Dendritic cell treated with granulocyte-macrophage colony-stimulating factor and Interleukin-4, amounts not matched to agents 40 ng/mL and 50 ng/mL, for 4 days (primary cell): Measurements from ENCODE around the gene LMCD1.

Source experiments
- H3K27ac Mint-ChIP-seq: one replicate; pipeline ENCODE4 v1.8.0; 2022; ENCODE audit warnings: mild to moderate bottlenecking, mixed read lengths
- H3K27me3 Mint-ChIP-seq: one replicate; pipeline ENCODE4 v1.8.0; 2022; ENCODE audit warnings: mild to moderate bottlenecking, mixed read lengths
- H3K36me3 Mint-ChIP-seq: one replicate; pipeline ENCODE4 v1.8.0; 2022; ENCODE audit warnings: low read depth, mixed read lengths
- H3K4me1 Mint-ChIP-seq: one replicate; pipeline ENCODE4 v1.8.0; 2022; ENCODE audit warnings: low read depth, mixed read lengths
- H3K4me3 Mint-ChIP-seq: one replicate; pipeline ENCODE4 v1.8.0; 2022; ENCODE audit warnings: mild to moderate bottlenecking, moderate library complexity, mixed read lengths
- H3K9me3 Mint-ChIP-seq: one replicate; pipeline ENCODE4 v1.8.0; 2022; ENCODE audit warnings: mixed read lengths
- intact Hi-C: fragments of 100-400 bp; cut with micrococcal nuclease; formaldehyde crosslinking; loops from one replicate; pipeline ENCODE4 v1.15.0; 2022

The LMCD1 gene

DNA sequence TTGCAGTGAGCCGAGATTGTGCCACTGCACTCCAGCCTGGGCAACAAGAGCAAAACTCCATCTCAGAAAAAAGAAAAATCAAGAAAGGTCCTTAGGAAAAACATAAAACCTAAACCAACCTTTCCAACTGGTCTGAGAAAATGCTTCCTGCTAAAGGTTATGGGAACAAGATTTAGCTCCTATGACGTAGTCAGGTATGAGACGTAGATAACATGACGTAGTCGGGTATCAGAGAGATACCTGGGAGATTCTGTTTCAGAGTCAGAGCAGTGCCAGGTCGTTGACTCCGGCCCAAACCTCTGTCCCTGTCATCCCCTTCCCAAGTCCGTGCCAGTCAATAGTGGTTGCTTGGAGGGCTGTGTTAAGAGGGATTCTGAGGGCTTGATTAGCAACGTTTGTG, 39.9 kb downstream of the LMCD1 start:
- H3K4me1 Mint-ChIP-seq, result peaks cover 5% of the 10 kb centered on the region
- no peak overlapping the region for H3K4me3 Mint-ChIP-seq
- intact Hi-C loops, result no loop called here
- peaks cover 3% of the 10 kb centered on the region for H3K27me3 Mint-ChIP-seq
- peaks cover 6% of the 10 kb centered on the region for H3K36me3 Mint-ChIP-seq
- no peaks in the 10 kb centered on the region for H3K9me3 Mint-ChIP-seq
- H3K27ac Mint-ChIP-seq, result no peak overlapping the region

DNA sequence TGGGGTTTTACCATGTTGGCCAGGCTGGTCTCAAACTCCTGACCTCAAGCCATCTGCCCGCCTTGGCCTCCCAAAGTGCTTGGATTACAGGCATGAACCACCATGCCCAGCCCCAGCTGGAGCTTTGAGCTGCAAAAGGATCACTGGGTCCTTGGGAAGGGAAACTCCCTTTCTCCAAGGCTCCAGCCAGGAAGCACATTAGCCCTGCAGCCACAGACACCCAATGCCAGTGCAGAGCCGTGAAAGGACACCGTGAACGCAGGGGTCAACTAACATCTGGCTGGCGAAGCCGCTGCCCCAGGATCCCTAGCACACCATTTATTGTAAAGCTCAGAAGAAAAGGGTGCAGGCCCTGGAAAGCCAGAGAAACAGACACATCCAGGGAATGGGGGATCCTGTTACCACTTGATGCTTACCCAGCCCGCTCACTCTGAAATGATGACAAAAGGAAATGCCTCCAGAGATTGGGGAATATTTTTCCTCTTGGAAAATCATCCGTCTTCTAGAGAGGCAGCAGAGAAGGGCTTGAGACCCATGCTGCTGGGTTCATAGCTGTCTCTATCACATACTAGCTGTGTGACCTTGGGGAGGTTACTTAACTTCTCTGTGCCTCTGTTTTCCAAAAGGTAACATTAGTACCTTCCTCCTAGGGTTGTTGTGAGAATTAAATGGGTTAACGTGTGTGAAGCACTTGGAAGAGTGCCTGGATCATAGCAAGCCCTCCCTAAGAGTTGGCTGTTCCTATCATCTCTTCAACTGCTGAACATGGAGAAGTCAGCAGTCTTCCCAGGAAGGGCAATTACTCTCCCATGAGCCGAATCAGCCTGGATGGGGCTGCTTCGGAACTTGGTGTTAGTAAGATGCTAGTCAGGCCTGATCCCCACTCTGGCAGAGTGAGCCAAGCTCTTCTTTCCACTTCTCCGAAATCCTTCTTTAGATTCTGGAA, 40.8 kb downstream of the LMCD1 start:
- H3K4me1 Mint-ChIP-seq, result peaks cover 5% of the 10 kb centered on the region
- peaks cover 6% of the 10 kb centered on the region for H3K36me3 Mint-ChIP-seq
- no peaks in the 10 kb centered on the region for H3K9me3 Mint-ChIP-seq
- peaks cover 3% of the 10 kb centered on the region for H3K27me3 Mint-ChIP-seq
- H3K4me3 Mint-ChIP-seq, result no peak overlapping the region
- peak overlapping the region; percentile 25 for H3K27ac Mint-ChIP-seq
- intact Hi-C loops, result no loop called here

DNA sequence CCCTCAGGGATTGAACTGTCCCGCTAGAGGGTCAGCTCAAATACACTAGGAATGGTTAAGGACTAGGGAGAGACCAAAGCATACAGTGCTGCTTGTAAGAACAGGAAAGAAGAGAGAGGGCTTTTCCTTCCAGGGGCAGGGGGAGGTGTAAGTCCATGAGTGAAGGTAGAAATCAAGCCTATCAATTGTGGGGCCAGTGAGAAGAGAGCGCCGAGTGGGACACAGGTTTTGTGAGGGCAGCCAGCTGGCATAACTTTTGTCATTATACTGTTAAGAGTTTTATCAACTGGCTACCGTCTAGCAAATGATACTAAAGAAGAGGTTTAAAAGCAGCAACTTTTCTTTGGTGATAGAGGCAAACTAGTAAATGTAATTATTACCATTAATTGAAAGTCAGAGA, 45.0 kb downstream of the LMCD1 start:
- intact Hi-C loops, result no loop called here
- H3K27ac Mint-ChIP-seq, result no peak overlapping the region
- peaks cover 9% of the 10 kb centered on the region for H3K4me1 Mint-ChIP-seq
- no peak overlapping the region for H3K4me3 Mint-ChIP-seq
- no peaks in the 10 kb centered on the region for H3K9me3 Mint-ChIP-seq
- no peaks in the 10 kb centered on the region for H3K27me3 Mint-ChIP-seq
- peaks cover 11% of the 10 kb centered on the region for H3K36me3 Mint-ChIP-seq

GRCh38 chr3:8548502-8549275, 47.1 kb downstream of the LMCD1 start:
- Mint-ChIP-seq H3K9me3 (no peaks in the 10 kb centered on the region), H3K27ac (no peak overlapping the region), H3K4me1 (peaks cover 9% of the 10 kb centered on the region), H3K4me3 (no peak overlapping the region), H3K27me3 (no peaks in the 10 kb centered on the region), H3K36me3 (peaks cover 11% of the 10 kb centered on the region)
- intact Hi-C loops, result no loop called here

DNA sequence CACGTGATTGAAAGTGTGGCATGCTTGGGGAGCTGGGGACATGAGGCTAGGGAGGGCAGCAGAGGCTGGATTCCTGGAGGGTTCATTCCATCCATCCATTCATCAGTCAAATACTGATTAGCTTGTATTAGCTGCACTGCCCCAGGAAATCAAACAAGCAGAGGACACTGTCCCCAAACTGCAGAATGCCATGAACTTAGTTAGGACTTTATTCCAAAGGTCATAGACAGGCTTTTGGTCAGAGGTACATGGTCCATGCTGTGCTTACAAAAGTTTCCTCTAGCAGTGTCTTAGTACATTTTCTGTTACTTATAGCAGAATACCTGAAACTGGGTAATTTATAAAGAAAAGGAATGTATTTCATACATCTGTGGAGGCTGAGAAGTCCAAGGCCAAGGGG, 47.7 kb downstream of the LMCD1 start:
- intact Hi-C loops, result no loop called here
- Mint-ChIP-seq H3K27me3 (no peaks in the 10 kb centered on the region), H3K9me3 (no peaks in the 10 kb centered on the region), H3K4me1 (peaks cover 9% of the 10 kb centered on the region), H3K4me3 (no peak overlapping the region), H3K36me3 (peaks cover 11% of the 10 kb centered on the region), H3K27ac (no peak overlapping the region)

- H3K4me3 Mint-ChIP-seq, result no peak overlapping the region
- H3K4me1 Mint-ChIP-seq, result peaks cover 9% of the 10 kb centered on the region
- intact Hi-C loops, result no loop called here
Measured at GRCh38 chr3:8550611-8551010, 49.0 kb downstream of the LMCD1 start.

DNA sequence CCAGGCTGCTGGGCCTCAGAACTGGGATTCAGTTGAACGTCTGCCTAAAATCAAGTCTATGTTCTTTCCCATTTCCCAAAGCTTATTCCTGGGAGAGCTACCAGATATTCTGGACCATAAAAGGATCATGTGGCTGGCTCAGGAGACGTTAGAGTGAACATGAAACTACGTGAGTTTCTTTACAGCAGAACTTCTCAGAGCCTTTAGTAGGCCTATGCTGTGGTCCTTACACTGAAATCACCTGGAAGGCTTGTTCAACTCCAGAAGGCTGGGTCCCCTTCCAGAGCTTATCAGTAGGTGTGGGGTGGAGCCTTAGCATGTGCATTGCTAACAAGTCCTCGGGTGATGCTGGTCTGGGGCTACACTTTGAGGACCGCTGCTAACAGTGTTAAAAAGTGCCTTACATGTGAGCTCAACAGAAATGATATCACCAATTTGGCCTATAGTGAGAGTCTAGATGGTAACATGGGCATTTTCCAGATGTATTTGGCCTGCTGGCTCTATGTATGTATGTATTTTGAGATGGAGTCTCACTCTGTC, 50.7 kb downstream of the LMCD1 start:
- peaks cover 9% of the 10 kb centered on the region for H3K4me1 Mint-ChIP-seq
- H3K4me3 Mint-ChIP-seq, result no peak overlapping the region
- H3K9me3 Mint-ChIP-seq, result no peaks in the 10 kb centered on the region
- H3K27me3 Mint-ChIP-seq, result no peaks in the 10 kb centered on the region
- peaks cover 11% of the 10 kb centered on the region for H3K36me3 Mint-ChIP-seq
- H3K27ac Mint-ChIP-seq, result no peak overlapping the region
- intact Hi-C loops, result no loop called here

More at GRCh38 chr3:8550611-8551010, 49.0 kb downstream of the LMCD1 start:
- Mint-ChIP-seq H3K27ac (no peak overlapping the region), H3K36me3 (peaks cover 11% of the 10 kb centered on the region), H3K9me3 (no peaks in the 10 kb centered on the region), H3K27me3 (no peaks in the 10 kb centered on the region)

- Mint-ChIP-seq H3K9me3 (no peaks in the 10 kb centered on the region), H3K4me3 (no peak overlapping the region), H3K36me3 (peaks cover 9% of the 10 kb centered on the region), H3K27me3 (no peaks in the 10 kb centered on the region), H3K27ac (no peak overlapping the region), H3K4me1 (peaks cover 9% of the 10 kb centered on the region)
- intact Hi-C loops, result no loop called here
Measured at GRCh38 chr3:8553405-8553804, 51.8 kb downstream of the LMCD1 start.

GRCh38 chr3:8554696-8555095, 53.1 kb downstream of the LMCD1 start:
- no peak overlapping the region for H3K27ac Mint-ChIP-seq

GRCh38 chr3:8555113-8555661, 53.6 kb downstream of the LMCD1 start:
- intact Hi-C loops, result no loop called here
- Mint-ChIP-seq H3K36me3 (no peaks in the 10 kb centered on the region), H3K27ac (no peak overlapping the region), H3K4me1 (peaks cover 2% of the 10 kb centered on the region), H3K27me3 (no peaks in the 10 kb centered on the region), H3K9me3 (no peaks in the 10 kb centered on the region), H3K4me3 (no peak overlapping the region)

More at GRCh38 chr3:8554696-8555095, 53.1 kb downstream of the LMCD1 start:
- intact Hi-C loops, result no loop called here
- Mint-ChIP-seq H3K4me3 (no peak overlapping the region), H3K9me3 (no peaks in the 10 kb centered on the region), H3K27me3 (no peaks in the 10 kb centered on the region), H3K36me3 (no peaks in the 10 kb centered on the region), H3K4me1 (peaks cover 7% of the 10 kb centered on the region)

DNA sequence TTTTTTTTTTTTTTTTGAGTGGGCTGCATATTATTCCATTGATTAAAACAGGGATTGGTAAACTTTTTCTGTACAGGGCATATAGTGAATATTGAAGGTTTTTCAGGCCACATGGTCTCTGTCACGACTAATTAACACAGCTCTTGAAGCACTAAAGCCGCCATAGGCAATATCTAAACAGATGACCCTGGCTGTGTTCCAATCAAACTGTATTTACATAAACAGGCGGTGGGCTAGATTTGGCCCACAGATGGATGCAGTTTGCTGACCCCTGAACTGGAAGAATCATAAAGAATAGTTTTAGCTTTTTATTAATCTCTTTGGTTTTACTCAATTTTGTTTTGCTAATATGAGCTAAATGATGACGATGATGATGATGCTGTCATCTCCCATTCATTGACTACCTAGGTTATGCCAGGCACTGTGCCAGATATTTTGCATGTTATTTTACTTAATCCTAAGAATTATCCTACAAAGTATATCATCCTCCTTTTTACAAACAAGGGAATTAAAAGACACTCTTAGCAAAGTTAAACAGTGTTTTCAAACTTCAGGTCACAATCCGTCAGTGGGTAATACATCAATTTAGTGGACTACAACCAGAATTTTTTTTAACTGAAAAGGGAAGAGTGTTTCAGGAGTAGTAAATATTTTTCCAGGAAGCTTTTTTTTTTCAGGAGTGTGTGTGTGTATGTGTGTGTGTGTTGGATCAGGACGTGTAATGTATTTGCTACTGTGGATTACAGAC, 54.3 kb downstream of the LMCD1 start:
- Mint-ChIP-seq H3K27ac (no peak overlapping the region), H3K4me1 (no peaks in the 10 kb centered on the region), H3K9me3 (no peaks in the 10 kb centered on the region), H3K36me3 (no peaks in the 10 kb centered on the region), H3K4me3 (no peak overlapping the region), H3K27me3 (no peaks in the 10 kb centered on the region)
- intact Hi-C loops, result no loop called here

GRCh38 chr3:8556473-8556869, 54.8 kb downstream of the LMCD1 start:
- intact Hi-C loops, result no loop called here
- H3K27me3 Mint-ChIP-seq, result no peaks in the 10 kb centered on the region
- H3K36me3 Mint-ChIP-seq, result no peaks in the 10 kb centered on the region
- no peak overlapping the region for H3K4me3 Mint-ChIP-seq
- no peaks in the 10 kb centered on the region for H3K4me1 Mint-ChIP-seq
- no peak overlapping the region for H3K27ac Mint-ChIP-seq
- no peaks in the 10 kb centered on the region for H3K9me3 Mint-ChIP-seq

DNA sequence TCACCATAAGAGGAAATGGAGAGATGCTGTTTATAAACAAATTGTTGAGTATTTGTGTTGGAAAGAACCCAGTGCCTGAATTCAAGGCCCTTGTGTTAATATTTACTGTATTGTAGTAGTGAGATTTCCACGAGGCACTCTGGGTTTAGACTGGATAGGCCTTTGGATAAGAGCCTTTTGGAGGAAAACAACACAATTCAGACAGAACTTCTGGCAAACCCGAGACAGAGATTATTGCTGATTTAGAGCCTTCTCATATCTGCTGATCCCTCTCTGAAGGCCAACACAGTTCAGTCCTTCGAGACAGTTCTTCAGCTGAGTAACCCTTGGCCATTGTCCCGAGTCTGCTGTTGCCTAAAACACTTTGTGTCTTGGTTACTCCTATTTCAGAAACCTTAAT, 55.7 kb downstream of the LMCD1 start:
- Mint-ChIP-seq H3K4me3 (no peak overlapping the region), H3K4me1 (no peaks in the 10 kb centered on the region), H3K27me3 (no peaks in the 10 kb centered on the region), H3K27ac (no peak overlapping the region), H3K36me3 (no peaks in the 10 kb centered on the region), H3K9me3 (no peaks in the 10 kb centered on the region)
- intact Hi-C loops, result no loop called here
